Measurements from ENCODE around the gene KMT2C. TPM values are rescaled to one million over a fixed set of nuclear protein-coding genes. Genes with fewer than 3 reads are reported as not detected.

The KMT2C gene
- total and polyA plus RNA-seq, 10 of the 15 experiments (the other 5 are each of a cell fraction or from before 2014, with no cell fraction given): 3.3 to 45.2 (median 19.2) TPM

GRCh38 chr7:152093717-152094116 lies 342.1 kb downstream of the KMT2C start (continued):
- TF ChIP-seq BCLAF1 (IDR thresholded peaks at IDR 0.05) (no peak), PRDM15 (CRISPR knock-in tag; IDR thresholded peaks at IDR 0.05) (no peak), ZBED1 (IDR thresholded peaks at IDR 0.05; ENCODE audit: borderline replicate concordance) (no peak), NFIC (IDR thresholded peaks at IDR 0.05; ENCODE audit: low read depth, low read length) (no peak), ZNF24 (IDR thresholded peaks at IDR 0.05) (no peak)

- peaks cover 6% of the 10 kb centered on the region; the same call in 2 of the 3 replicates for H3K9me3 ChIP-seq (replicated peaks; ENCODE audit: control insufficient read depth, insufficient read depth, low read length)
- BruUV-seq (replicated peaks): no TSS peak
- no peak for FAIRE-seq
- no peak for DNase-seq (ENCODE audit: low read depth, low spot score)
- no peak overlapping the region for H3K27ac ChIP-seq (ENCODE audit: control insufficient read depth, insufficient read depth)
- ChIA-PET POLR2A (no interaction called here), RAD21 (ENCODE audit: unreplicated experiment) (no interaction called here), SMC1A (ENCODE audit: uncharacterized antibody, unreplicated experiment) (interaction anchor here (1.2 kb wide), 1 partner anchor 16 kb away, joined by 3 read pairs; no protein-coding TSS in a partner anchor), CTCF (no interaction called here)
- ATAC-seq: no peak
- intact Hi-C loops (cut with micrococcal nuclease; ENCODE audit: unreplicated experiment): no loop called here
- H3K4me3 ChIP-seq: no peak overlapping the region
- H3K9ac ChIP-seq (ENCODE audit: control insufficient read depth, insufficient read depth, low read length): no peak overlapping the region
- TF ChIP-seq YY1 (IDR thresholded peaks at IDR 0.05; ENCODE audit: low read depth, low read length): no peak
- TF ChIP-seq IRF3 (IDR thresholded peaks at IDR 0.05): no peak
- TF ChIP-seq GATAD2B (conservative IDR thresholded peaks at IDR 0.05; ENCODE audit: low read depth): no peak
- no peak for TF ChIP-seq MYC (IDR thresholded peaks at IDR 0.05; ENCODE audit: insufficient read depth, insufficient read length, insufficient replicate concordance, low read length, severe bottlenecking)
- no peak for TF ChIP-seq BMI1 (IDR thresholded peaks at IDR 0.05; ENCODE audit: borderline replicate concordance)
- TF ChIP-seq YBX1 (IDR thresholded peaks at IDR 0.05): no peak
- in situ Hi-C loops (cut with MboI): no loop called here
- no peaks in the 10 kb centered on the region for H3K79me2 ChIP-seq (ENCODE audit: control insufficient read depth, insufficient read depth, low read length)
- H2AFZ ChIP-seq (ENCODE audit: control insufficient read depth, low read depth, low read length): no peak overlapping the region
- 81% methylated on average over 6 of the region's 6 CpGs for WGBS (ENCODE audit: insufficient coverage, insufficient replicate concordance, low lambda C conversion rate, missing lambda C conversion rate)
- no peaks in the 10 kb centered on the region for H4K20me1 ChIP-seq (ENCODE audit: control insufficient read depth, insufficient read depth)
- no peak overlapping the region for H3K4me2 ChIP-seq (ENCODE audit: control insufficient read depth, insufficient read depth)
- H3K36me3 ChIP-seq (ENCODE audit: control insufficient read depth in 2 of 2, insufficient read depth in 2 of 2, low read length in 1 of 2): no peaks in the 10 kb centered on the region
- H3K27me3 ChIP-seq (replicated peaks in 1 of 2; ENCODE audit: control insufficient read depth in 2 of 2, insufficient read depth in 2 of 2, low read length in 1 of 2): no peaks in the 10 kb centered on the region
- no peaks in the 10 kb centered on the region for H3K4me1 ChIP-seq (ENCODE audit: control insufficient read depth, insufficient read depth, low read length)
Observed at GRCh38 chr7:152090747-152091146, 345.1 kb downstream of the KMT2C start.

Measured in GM12878 (cell line).